Caco-2 (cell line): ENCODE results near the gene MCFD2. TPM values are rescaled to one million over a fixed set of nuclear protein-coding genes. Genes with fewer than 3 reads are reported as not detected.
A peak's percentile ranks its signal among the peaks of the same experiment; 100 is the strongest.

Experiments used
- Bru-seq: library from RNA; stranded (reverse); fragments of 400-500 nt; gene quantifications from one replicate; lab custom pipeline; 2021; lab: Mats Ljungman, UMichigan
- BruChase-seq, 2 experiments: library from RNA; stranded (reverse); fragments of 400-500 nt; gene quantifications; one replicate each; lab custom pipeline; 2021; lab: Mats Ljungman, UMichigan
- BruUV-seq: library from RNA; stranded (reverse); fragments of 400-500 nt; replicated peaks from 2 replicates; lab custom pipeline; 2021; lab: Mats Ljungman, UMichigan
- CTCF ChIA-PET: fragments of 300-600 bp; sonication (Branson Sonifier 250); formaldehyde crosslinking; loops from one replicate; lab custom pipeline; 2022; ENCODE audit warnings: antibody characterized with exemption; lab: Charles Lee
- POLR2A ChIA-PET: fragments of 300-600 bp; sonication (Branson Sonifier 250); formaldehyde crosslinking; loops from one replicate; lab custom pipeline; 2022; ENCODE audit warnings: antibody characterized with exemption; lab: Charles Lee
- DNase-seq, 2 experiments: peaks; one replicate each; pipeline versions ENCODE4 v3.0.0 to v3.0.0-alpha.2; 2020 to 2022
- H3K27me3 ChIP-seq: replicated peaks from 2 replicates; pipeline ENCODE4 v1.6.0; 2011; ENCODE audit warnings: low read length; ENCODE audit not compliant: control insufficient read depth, insufficient read depth
- H3K36me3 ChIP-seq: 2 replicates; pipeline ENCODE4 v1.5.1; 2011; ENCODE audit warnings: low read length; ENCODE audit not compliant: control insufficient read depth, insufficient read depth
- H3K4me1 ChIP-seq: fragments of 250-450 bp; sonication (Bioruptor Pico); 2 replicates; pipeline ENCODE4 v1.5.1; 2020; ENCODE audit warnings: mild to moderate bottlenecking
- H3K4me3 ChIP-seq: 2 replicates; pipeline ENCODE4 v1.5.1; 2011; ENCODE audit warnings: low read depth, mild to moderate bottlenecking, control low read depth, low read length
- H3K9me3 ChIP-seq: fragments of 250-450 bp; sonication (Bioruptor Pico); 2 replicates; pipeline ENCODE4 v1.5.1; 2020; ENCODE audit warnings: mild to moderate bottlenecking, moderate library complexity
- H3K27ac Mint-ChIP-seq: one replicate; pipeline ENCODE4 v1.8.0; 2022; ENCODE audit warnings: mixed read lengths; ENCODE audit not compliant: unreplicated experiment
- H3K27me3 Mint-ChIP-seq: one replicate; pipeline ENCODE4 v1.8.0; 2022; ENCODE audit warnings: mixed read lengths; ENCODE audit not compliant: insufficient read depth, unreplicated experiment
- H3K36me3 Mint-ChIP-seq: one replicate; pipeline ENCODE4 v1.8.0; 2022; ENCODE audit warnings: mild to moderate bottlenecking, mixed read lengths; ENCODE audit not compliant: insufficient read depth, unreplicated experiment
- H3K4me1 Mint-ChIP-seq: one replicate; pipeline ENCODE4 v1.8.0; 2022; ENCODE audit warnings: low read depth, mixed read lengths; ENCODE audit not compliant: unreplicated experiment
- H3K4me3 Mint-ChIP-seq: one replicate; pipeline ENCODE4 v1.8.0; 2022; ENCODE audit warnings: mild to moderate bottlenecking, moderate library complexity, mixed read lengths; ENCODE audit not compliant: unreplicated experiment
- H3K9me3 Mint-ChIP-seq: one replicate; pipeline ENCODE4 v1.8.0; 2022; ENCODE audit warnings: mixed read lengths; ENCODE audit not compliant: unreplicated experiment
- intact Hi-C: fragments of 100-400 bp; cut with micrococcal nuclease; formaldehyde crosslinking; loops from one replicate; pipeline ENCODE4 v1.10.0; 2022; ENCODE audit not compliant: unreplicated experiment
- long read RNA-seq: library from polyadenylated mRNA; stranded (forward); transcript quantifications from one replicate; pipeline ENCODE4 v2.0.0, GENCODE V29; 2022
- total RNA-seq: library from RNA; stranded (reverse); gene quantifications from 2 replicates; pipeline ENCODE4 v1.2.3, GENCODE V29; 2022
- TF ChIP-seq, protein P1 (sequence below), 2 experiments: fragments of 200-600 bp in 1 of 2; IDR thresholded peaks; 1 replicate in 1 of 2; 2 replicates in 1 of 2; pipeline versions ENCODE4 v1.5.1 to v1.8.0; 2011 to 2022; ENCODE audit warnings: antibody characterized with exemption in 1 of 2, control low read depth in 1 of 2, inconsistent platforms in 1 of 2, low read depth in 1 of 2, low read length in 1 of 2, mild to moderate bottlenecking in 1 of 2, moderate library complexity in 1 of 2; ENCODE audit not compliant: insufficient read depth in 1 of 2, severe bottlenecking in 1 of 2, unreplicated experiment in 1 of 2

Gene MCFD2
- 142 and 156 TPM in 2 replicates for total RNA-seq
- Bru-seq, nascent RNA: percentile 78 among the genes with signal in this experiment
- BruChase-seq, experiment 1, labeled RNA remaining after a 2-hour chase: percentile 90 among the genes with signal in this experiment
- BruChase-seq, experiment 2, labeled RNA remaining after a 6-hour chase: percentile 96 among the genes with signal in this experiment
- long read RNA-seq, full-length matches to known transcripts: 170 of 217 reads
- long read RNA-seq, partial matches to known transcripts: 4 of 217 reads
- long read RNA-seq, other reads (novel, unspliced or antisense): 43 of 217 reads

DNA sequence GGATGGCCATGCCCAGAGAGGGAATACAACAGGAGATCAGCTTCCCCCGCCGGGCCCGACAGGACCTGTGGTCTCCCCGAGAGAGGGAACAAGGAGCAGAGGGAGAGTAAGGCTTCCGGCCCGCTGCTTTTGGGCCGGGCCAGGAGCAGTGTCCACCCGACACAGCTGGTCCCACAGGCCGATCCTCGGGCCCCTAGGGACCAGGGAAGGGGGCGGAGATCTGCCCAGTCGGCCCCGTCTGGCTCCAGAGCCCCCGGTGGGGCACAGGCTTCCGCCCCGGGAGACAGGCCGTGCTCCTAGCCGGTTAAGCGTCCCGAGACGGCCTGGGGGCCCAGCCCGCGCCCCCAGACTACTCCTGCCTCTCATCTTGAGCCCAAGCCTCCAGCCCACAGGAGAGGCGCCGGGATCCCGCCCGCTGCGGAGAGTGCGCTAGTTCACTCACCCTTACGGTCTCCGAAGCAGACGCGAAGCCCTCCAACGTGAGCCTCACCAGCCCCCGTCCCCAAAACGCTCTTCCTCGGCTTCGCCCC lies at the start of gene MCFD2:
Gene MCFD2, minus strand, starts transcription at position 526 of the 530 bp plus-strand sequence. CDS start 6,635 bp downstream, outside the sequence.
- Mint-ChIP-seq H3K27me3 (no peaks in the 10 kb centered on the region), H3K4me3 (peak within 1 kb of the TSS; percentile 88), H3K9me3 (no peaks in the 10 kb centered on the region), H3K27ac (peak within 1 kb of the TSS; percentile 74), H3K4me1 (peaks cover 19% of the 10 kb centered on the region), H3K36me3 (peaks cover 30% of the 10 kb centered on the region)
- POLR2A ChIA-PET: no interaction called here
- H3K36me3 ChIP-seq: peaks cover under 1% of the 10 kb centered on the region; the same call in 1 of the 2 replicates
- H3K4me3 ChIP-seq: peak within 1 kb of the TSS; percentile 93
- BruUV-seq: no TSS peak
- no peak for DNase-seq
- peaks cover 17% of the 10 kb centered on the region for H3K4me1 ChIP-seq
- intact Hi-C loops: no loop called here
- no peaks in the 10 kb centered on the region for H3K27me3 ChIP-seq
- TF ChIP-seq, protein P1, sequence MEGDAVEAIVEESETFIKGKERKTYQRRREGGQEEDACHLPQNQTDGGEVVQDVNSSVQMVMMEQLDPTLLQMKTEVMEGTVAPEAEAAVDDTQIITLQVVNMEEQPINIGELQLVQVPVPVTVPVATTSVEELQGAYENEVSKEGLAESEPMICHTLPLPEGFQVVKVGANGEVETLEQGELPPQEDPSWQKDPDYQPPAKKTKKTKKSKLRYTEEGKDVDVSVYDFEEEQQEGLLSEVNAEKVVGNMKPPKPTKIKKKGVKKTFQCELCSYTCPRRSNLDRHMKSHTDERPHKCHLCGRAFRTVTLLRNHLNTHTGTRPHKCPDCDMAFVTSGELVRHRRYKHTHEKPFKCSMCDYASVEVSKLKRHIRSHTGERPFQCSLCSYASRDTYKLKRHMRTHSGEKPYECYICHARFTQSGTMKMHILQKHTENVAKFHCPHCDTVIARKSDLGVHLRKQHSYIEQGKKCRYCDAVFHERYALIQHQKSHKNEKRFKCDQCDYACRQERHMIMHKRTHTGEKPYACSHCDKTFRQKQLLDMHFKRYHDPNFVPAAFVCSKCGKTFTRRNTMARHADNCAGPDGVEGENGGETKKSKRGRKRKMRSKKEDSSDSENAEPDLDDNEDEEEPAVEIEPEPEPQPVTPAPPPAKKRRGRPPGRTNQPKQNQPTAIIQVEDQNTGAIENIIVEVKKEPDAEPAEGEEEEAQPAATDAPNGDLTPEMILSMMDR (IDR thresholded peaks at IDR 0.05; ENCODE audit: insufficient read depth in 1 of 2, low read depth in 1 of 2, low read length in 1 of 2, severe bottlenecking in 1 of 2, unreplicated experiment in 1 of 2): no peak
- no peaks in the 10 kb centered on the region for H3K9me3 ChIP-seq
- CTCF ChIA-PET: interaction anchor here (0.9 kb wide), 1 partner anchor 408 kb away, joined by 3 read pairs; no protein-coding TSS in a partner anchor

DNA sequence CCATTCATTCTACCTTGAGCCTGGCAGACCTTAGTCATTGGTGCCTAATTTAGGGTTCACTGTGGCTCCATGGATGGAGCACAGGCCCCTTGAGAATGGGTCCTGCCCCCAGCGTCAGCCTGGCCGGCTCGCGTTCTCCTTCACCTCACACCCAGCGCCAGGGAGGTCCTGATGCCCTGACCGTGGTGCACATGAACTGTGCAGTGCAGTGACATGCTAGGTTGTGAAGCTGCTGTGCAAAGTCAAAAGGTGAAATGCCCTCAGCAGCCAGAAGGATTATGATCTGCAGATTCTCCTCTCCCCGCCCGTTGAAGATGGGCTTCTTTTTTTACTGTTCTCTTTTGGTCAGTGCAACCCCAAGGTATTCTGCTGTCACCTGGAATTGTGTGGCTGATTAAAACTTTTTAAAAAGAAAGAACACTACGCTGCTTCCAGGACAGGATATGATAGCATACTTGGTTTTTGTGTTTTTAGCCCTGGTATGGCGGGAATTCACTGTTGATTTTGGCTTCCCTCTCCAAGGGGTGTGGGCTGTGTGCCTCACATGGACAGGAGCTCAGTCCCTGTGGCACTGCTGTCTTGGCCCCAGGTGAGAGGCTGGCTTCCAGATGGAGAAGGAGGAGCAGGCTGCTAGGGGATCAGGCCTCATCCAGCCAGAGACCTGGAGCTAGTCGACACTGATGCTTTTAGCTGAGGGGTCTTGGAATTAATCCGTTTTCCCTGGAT lies 49.4 kb upstream of the MCFD2 start:
- Histone ChIP-seq H3K36me3 (peaks cover 2% of the 10 kb centered on the region; the same call in 1 of the 2 replicates), H3K4me1 (peaks cover 53% of the 10 kb centered on the region), H3K9me3 (no peaks in the 10 kb centered on the region), H3K4me3 (no peak overlapping the region), H3K27me3 (no peaks in the 10 kb centered on the region)
- H3K27ac Mint-ChIP-seq: peak overlapping the region; percentile 72
- ChIA-PET POLR2A (interaction anchor here (0.6 kb wide), 1 partner anchor 437 kb away, joined by 3 read pairs; no protein-coding TSS in a partner anchor), CTCF (interaction anchor here (0.6 to 1.0 kb wide), 2 partner anchors 47 to 101 kb away, joined by 3 to 4 read pairs; no protein-coding TSS in a partner anchor)
- intact Hi-C loops: no loop called here
- no peak overlapping the region for H3K4me3 Mint-ChIP-seq
- no peak for DNase-seq
- H3K27me3 Mint-ChIP-seq: no peaks in the 10 kb centered on the region
- TF ChIP-seq, protein P1 (IDR thresholded peaks at IDR 0.05; ENCODE audit: insufficient read depth in 1 of 2, low read depth in 1 of 2, low read length in 1 of 2, severe bottlenecking in 1 of 2, unreplicated experiment in 1 of 2): no peak
- H3K9me3 Mint-ChIP-seq: no peaks in the 10 kb centered on the region
- H3K36me3 Mint-ChIP-seq: peaks cover 46% of the 10 kb centered on the region
- BruUV-seq: no TSS peak
- H3K4me1 Mint-ChIP-seq: peaks cover 39% of the 10 kb centered on the region
